Keratinocyte (primary cell): ENCODE measurements around the gene DPEP2NB. TPM values are rescaled to one million over a fixed set of nuclear protein-coding genes. Genes with fewer than 3 reads are reported as not detected.

Experiments used
- DNase-seq: peaks from one replicate; pipeline ENCODE4 v3.0.0-alpha.2; 2011; ENCODE audit warnings: low read depth, missing footprints, low spot score
- FAIRE-seq: peaks from 2 replicates; lab custom pipeline; 2011; peaks lifted over from hg19 to GRCh38; lab: Jason Lieb, UNC
- H2AFZ ChIP-seq: 2 replicates; pipeline ENCODE4 v1.6.0; 2012; ENCODE audit warnings: low read length, control low read depth, inconsistent platforms; ENCODE audit not compliant: control insufficient read depth
- H3K27ac ChIP-seq: 2 replicates; pipeline ENCODE4 v1.5.1; 2011; ENCODE audit warnings: low read length; ENCODE audit not compliant: control insufficient read depth, insufficient read depth
- H3K27me3 ChIP-seq: 3 replicates; pipeline ENCODE4 v1.6.0; 2011; ENCODE audit warnings: low read length; ENCODE audit not compliant: control insufficient read depth, insufficient read depth; ENCODE audit errors: extremely low read depth
- H3K36me3 ChIP-seq, 2 experiments: 2 replicates in 1 of 2; 3 replicates in 1 of 2; pipeline ENCODE4 v1.5.1; 2011; ENCODE audit warnings: low read length in 2 of 2, mild to moderate bottlenecking in 1 of 2; ENCODE audit not compliant: control insufficient read depth in 2 of 2, insufficient read depth in 2 of 2; ENCODE audit errors: extremely low read depth in 1 of 2
- H3K4me1 ChIP-seq: 3 replicates; pipeline ENCODE4 v1.5.1; 2011; ENCODE audit warnings: low read length; ENCODE audit not compliant: control insufficient read depth, insufficient read depth; ENCODE audit errors: extremely low read depth
- H3K4me2 ChIP-seq: 3 replicates; pipeline ENCODE4 v1.6.0; 2011; ENCODE audit warnings: low read depth, low read length; ENCODE audit not compliant: control insufficient read depth, insufficient read depth; ENCODE audit errors: extremely low read depth
- H3K4me3 ChIP-seq, 3 experiments: fragments of 200-600 bp in 1 of 3; sonication (generic) in 1 of 3; 2 replicates in 2 of 3; 3 replicates in 1 of 3; pipeline ENCODE4 v1.5.1; 2011 to 2016; ENCODE audit warnings: low read length in 3 of 3, mild to moderate bottlenecking in 3 of 3, control low read depth in 2 of 3, inconsistent platforms in 1 of 3, low read depth in 1 of 3, mixed read lengths in 1 of 3, mixed run types in 1 of 3, moderate library complexity in 1 of 3; ENCODE audit not compliant: control insufficient read depth in 2 of 3, insufficient read depth in 2 of 3; ENCODE audit errors: extremely low read depth in 1 of 3
- H3K79me2 ChIP-seq: 2 replicates; pipeline ENCODE4 v1.6.0; 2012; ENCODE audit warnings: low read length; ENCODE audit not compliant: control insufficient read depth, insufficient read depth
- H3K9ac ChIP-seq: 3 replicates; pipeline ENCODE4 v1.6.0; 2011; ENCODE audit warnings: low read length; ENCODE audit not compliant: control insufficient read depth, insufficient read depth; ENCODE audit errors: extremely low read depth
- H3K9me1 ChIP-seq: 3 replicates; pipeline ENCODE4 v1.6.0; 2011; ENCODE audit warnings: low read length; ENCODE audit not compliant: control insufficient read depth, insufficient read depth; ENCODE audit errors: extremely low read depth
- H3K9me3 ChIP-seq: 2 replicates; pipeline ENCODE4 v1.5.1; 2012; ENCODE audit warnings: low read depth, low read length; ENCODE audit not compliant: control insufficient read depth
- H4K20me1 ChIP-seq: 3 replicates; pipeline ENCODE4 v1.6.0; 2011; ENCODE audit warnings: low read length; ENCODE audit not compliant: control insufficient read depth, insufficient read depth; ENCODE audit errors: extremely low read depth
- EZH2 ChIP-seq: IDR thresholded peaks from one replicate; pipeline ENCODE4 v1.6.1; 2012; ENCODE audit warnings: inconsistent platforms, mild to moderate bottlenecking, low read length, moderate library complexity
- dilution Hi-C: fragments of 300-500 bp; cut with MboI; formaldehyde crosslinking; loops from one replicate; pipeline ENCODE4 v1.7.0; 2020; ENCODE audit warnings: low sequenced_read_pairs; ENCODE audit not compliant: extremely low pct_ligation_motif_present
- polyA plus RNA-seq, 5 experiments: library from polyadenylated mRNA; depleted of rRNA in 3 of 5; stranded (reverse) in 3 of 5; stranded (forward) in 1 of 5; unstranded in 1 of 5; fragments of >200 nt; gene quantifications; 1 replicate in 1 of 5; 2 replicates in 3 of 5; 3 replicates in 1 of 5; pipeline versions ENCODE4 v1.2.1 to v1.2.3, GENCODE V29; 2011 to 2012; ENCODE audit warnings: missing spikeins in 2 of 5, low read depth in 1 of 5, low replicate concordance in 1 of 5
- TF ChIP-seq, protein P1 (sequence below), 3 experiments: IDR thresholded peaks in 1 of 3; conservative IDR thresholded peaks in 1 of 3; optimal IDR thresholded peaks in 1 of 3; 2 replicates in 2 of 3; 3 replicates in 1 of 3; pipeline versions ENCODE3 to v1.5.1; 2011; ENCODE audit warnings: low read length in 3 of 3, mild to moderate bottlenecking in 3 of 3, moderate library complexity in 2 of 3, control low read depth in 1 of 3, inconsistent platforms in 1 of 3; ENCODE audit not compliant: insufficient read depth in 2 of 3; ENCODE audit errors: extremely low read depth in 1 of 3

Gene DPEP2NB
- polyA plus RNA-seq, 1 donor (not counting 4 experiments of a cell fraction or from before 2014, with no cell fraction given), result 0.05 TPM

- dilution Hi-C loops, result no loop called here
- peak within 1 kb of the TSS; percentile 95 for H3K4me2 ChIP-seq
- peaks cover 38% of the 10 kb centered on the region for H3K79me2 ChIP-seq
- H3K9ac ChIP-seq, result peak within 1 kb of the TSS; percentile 94
- TF ChIP-seq, protein P1, sequence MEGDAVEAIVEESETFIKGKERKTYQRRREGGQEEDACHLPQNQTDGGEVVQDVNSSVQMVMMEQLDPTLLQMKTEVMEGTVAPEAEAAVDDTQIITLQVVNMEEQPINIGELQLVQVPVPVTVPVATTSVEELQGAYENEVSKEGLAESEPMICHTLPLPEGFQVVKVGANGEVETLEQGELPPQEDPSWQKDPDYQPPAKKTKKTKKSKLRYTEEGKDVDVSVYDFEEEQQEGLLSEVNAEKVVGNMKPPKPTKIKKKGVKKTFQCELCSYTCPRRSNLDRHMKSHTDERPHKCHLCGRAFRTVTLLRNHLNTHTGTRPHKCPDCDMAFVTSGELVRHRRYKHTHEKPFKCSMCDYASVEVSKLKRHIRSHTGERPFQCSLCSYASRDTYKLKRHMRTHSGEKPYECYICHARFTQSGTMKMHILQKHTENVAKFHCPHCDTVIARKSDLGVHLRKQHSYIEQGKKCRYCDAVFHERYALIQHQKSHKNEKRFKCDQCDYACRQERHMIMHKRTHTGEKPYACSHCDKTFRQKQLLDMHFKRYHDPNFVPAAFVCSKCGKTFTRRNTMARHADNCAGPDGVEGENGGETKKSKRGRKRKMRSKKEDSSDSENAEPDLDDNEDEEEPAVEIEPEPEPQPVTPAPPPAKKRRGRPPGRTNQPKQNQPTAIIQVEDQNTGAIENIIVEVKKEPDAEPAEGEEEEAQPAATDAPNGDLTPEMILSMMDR (optimal IDR thresholded peaks at IDR 0.05 in 1 of 3, IDR thresholded peaks at IDR 0.05 in 1 of 3, conservative IDR thresholded peaks at IDR 0.05 in 1 of 3; ENCODE audit: extremely low read depth in 1 of 3, insufficient read depth in 2 of 3, low read length in 3 of 3), result no peak
- TF ChIP-seq EZH2, result no peak
- H3K9me3 ChIP-seq, result no peaks in the 10 kb centered on the region
- DNase-seq (no peak), FAIRE-seq (no peak)
- peak within 1 kb of the TSS; percentile 89 for H3K27ac ChIP-seq
- H3K27me3 ChIP-seq, result no peaks in the 10 kb centered on the region
- H4K20me1 ChIP-seq, result no peaks in the 10 kb centered on the region
- H3K4me1 ChIP-seq, result peaks cover 43% of the 10 kb centered on the region
- H2AFZ ChIP-seq, result peak within 1 kb of the TSS; percentile 81
- no peaks in the 10 kb centered on the region for H3K9me1 ChIP-seq
- H3K4me3 ChIP-seq, result peak within 1 kb of the TSS; percentile 64 to 91 (median 73)
- H3K36me3 ChIP-seq, result peaks cover 0 to 14% of the 10 kb centered on the region in 2 experiments
Observed at GRCh38 chr16:67968400-67969253, 47.1 kb downstream of the DPEP2NB start, which contains the start of gene SLC12A4. SLC12A4 (minus strand) TSS chr16:67968637; CDS start chr16:67968553, 84 bp downstream.

GRCh38 chr16:67967958-67968399, 47.7 kb downstream of the DPEP2NB start:
- FAIRE-seq (no peak), DNase-seq (no peak)
- Histone ChIP-seq H3K9me1 (no peaks in the 10 kb centered on the region), H3K27me3 (no peaks in the 10 kb centered on the region), H3K79me2 (peaks cover 38% of the 10 kb centered on the region), H3K9ac (peak overlapping the region; percentile 94), H3K4me3 (peak overlapping the region; percentile 64 to 91 (median 73)), H3K4me2 (peak overlapping the region; percentile 83), H3K36me3 (peaks cover 0 to 21% of the 10 kb centered on the region in 2 experiments), H3K9me3 (no peaks in the 10 kb centered on the region), H3K27ac (peak overlapping the region; percentile 89), H2AFZ (no peak overlapping the region), H3K4me1 (peaks cover 50% of the 10 kb centered on the region), H4K20me1 (no peaks in the 10 kb centered on the region)
- dilution Hi-C loops, result no loop called here
- TF ChIP-seq, protein P1 (optimal IDR thresholded peaks at IDR 0.05 in 1 of 3, IDR thresholded peaks at IDR 0.05 in 1 of 3, conservative IDR thresholded peaks at IDR 0.05 in 1 of 3; ENCODE audit: extremely low read depth in 1 of 3, insufficient read depth in 2 of 3, low read length in 3 of 3), result no peak
- TF ChIP-seq EZH2, result no peak
